ENCODE results near the gene FAM110A. TPM values are rescaled to one million over a fixed set of nuclear protein-coding genes. Genes with fewer than 3 reads are reported as not detected.

The FAM110A gene
- total and polyA plus RNA-seq, 2 of the 8 experiments (the other 6 are each of a cell fraction or from before 2014, with no cell fraction given) = 10.1 to 10.9 TPM

DNA sequence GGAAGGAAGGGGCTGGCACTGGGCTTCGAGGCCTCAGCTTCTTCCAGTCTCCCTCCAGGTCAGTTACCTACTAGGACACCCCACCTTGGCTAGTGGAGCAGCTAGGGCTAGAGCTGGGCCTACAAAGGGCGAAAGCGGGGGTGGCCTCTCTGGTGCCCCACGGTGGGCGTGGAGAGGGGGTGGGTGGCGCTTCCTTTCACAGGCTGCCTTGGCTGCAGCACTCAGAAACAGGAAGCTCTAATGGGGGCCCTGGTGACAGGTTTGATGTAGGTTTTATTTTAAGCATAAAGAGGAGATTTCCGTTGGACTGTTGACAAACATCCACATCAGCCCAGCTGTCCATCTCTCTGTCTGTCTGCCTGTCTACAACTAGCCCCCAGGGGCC is 13.4 kb downstream of the FAM110A start:
- no peak overlapping the region for H2BK12ac ChIP-seq (ENCODE audit: low read depth, low read length)
- H4K20me1 ChIP-seq (replicated peaks in 1 of 2; ENCODE audit: control insufficient read depth in 1 of 2, insufficient read depth in 2 of 2, low read length in 2 of 2) = peaks cover 7 to 19% of the 10 kb centered on the region in 2 experiments
- no peak overlapping the region for H3K4ac ChIP-seq (replicated peaks; ENCODE audit: insufficient read length, low read depth, low read length)
- no peak overlapping the region for H3K56ac ChIP-seq (replicated peaks; ENCODE audit: insufficient read length, low read depth, low read length)
- no peak overlapping the region for H4K91ac ChIP-seq (replicated peaks; ENCODE audit: insufficient read length, low read length)
- H3K4me3 ChIP-seq (ENCODE audit: extremely low read depth in 1 of 4, insufficient read depth in 2 of 4, low read depth in 3 of 4, low read length in 4 of 4) = no peak overlapping the region
- H3K4me2 ChIP-seq (ENCODE audit: insufficient read depth in 1 of 2, low read depth in 2 of 2, low read length in 2 of 2) = no peak overlapping the region
- peaks cover 2 to 33% (median 29%) of the 10 kb centered on the region in 4 experiments for H3K27me3 ChIP-seq (replicated peaks in 1 of 4; ENCODE audit: control insufficient read depth in 3 of 4, extremely low read depth in 1 of 4, insufficient read depth in 3 of 4, low read length in 3 of 4)
- POLR2A ChIA-PET (ENCODE audit: partially characterized antibody) = interaction anchor here (1.1 to 1.4 kb wide), 3 partner anchors 10 to 109 kb away, joined by 3 to 5 read pairs (median 3); no protein-coding TSS in a partner anchor
- H2BK15ac ChIP-seq (ENCODE audit: low read length) = no peak overlapping the region
- CTCF ChIA-PET (ENCODE audit: partially characterized antibody) = interaction anchor here (0.6 to 2.9 kb wide), 13 partner anchors 9 to 127 kb away, joined by 3 to 9 read pairs (median 3); partner anchors contain the start of gene FAM110A
- H2AFZ ChIP-seq (ENCODE audit: low read length) = no peak overlapping the region
- no peak overlapping the region for H3K23ac ChIP-seq (ENCODE audit: insufficient read length)
- H2BK20ac ChIP-seq (ENCODE audit: low read length) = no peak overlapping the region
- no peaks in the 10 kb centered on the region for H3K9me3 ChIP-seq (ENCODE audit: insufficient read depth in 2 of 2, low read depth in 1 of 2, low read length in 1 of 2)
- H4K5ac ChIP-seq (ENCODE audit: insufficient read length, low read depth, low read length) = no peak overlapping the region
- no peaks in the 10 kb centered on the region; the same call in 1 of the 2 replicates for H3K79me1 ChIP-seq (ENCODE audit: low read depth, low read length)
- no peaks in the 10 kb centered on the region for H3K79me2 ChIP-seq (ENCODE audit: control insufficient read depth in 1 of 2, insufficient read depth in 2 of 2, low read length in 2 of 2)
- H3K4me1 ChIP-seq (replicated peaks in 1 of 4; ENCODE audit: control insufficient read depth in 3 of 4, insufficient read depth in 4 of 4, low read length in 3 of 4) = peaks cover 3 to 26% (median 13%) of the 10 kb centered on the region in 4 experiments
- no peak overlapping the region for H2BK5ac ChIP-seq (ENCODE audit: low read depth, low read length)
- peaks cover 17% of the 10 kb centered on the region; the same call in 1 of the 2 replicates for H3K23me2 ChIP-seq (ENCODE audit: low read depth, low read length)
- no peak overlapping the region for H4K8ac ChIP-seq (ENCODE audit: extremely low read depth, insufficient read depth, low read length)
- WGBS, 2 experiments (ENCODE audit: extremely low coverage in 1 of 2, insufficient coverage in 1 of 2, insufficient read length in 1 of 2, insufficient replicate concordance in 2 of 2, low coverage in 1 of 2, low lambda C conversion rate in 2 of 2, missing lambda C conversion rate in 1 of 2) = 66% methylated on average over 7 of the region's 7 CpGs; no CpG with 5 or more reads in 1 of the 2 experiments
- no peak overlapping the region for H2BK120ac ChIP-seq (replicated peaks; ENCODE audit: low read depth, low read length)
- no peak for DNase-seq (ENCODE audit: low read depth in 1 of 2, low spot score in 2 of 2)
- no peak overlapping the region for H3K27ac ChIP-seq (ENCODE audit: low read depth, low read length)
- H3K18ac ChIP-seq (ENCODE audit: extremely low read depth, low read length) = no peak overlapping the region
- H3K36me3 ChIP-seq (ENCODE audit: control insufficient read depth in 2 of 4, insufficient read depth in 4 of 4, low read length in 3 of 4) = no peaks in the 10 kb centered on the region
- H3K14ac ChIP-seq (ENCODE audit: insufficient read length) = no peak overlapping the region
- H3K9ac ChIP-seq (replicated peaks in 1 of 4; ENCODE audit: extremely low read depth in 1 of 4, low read depth in 3 of 4, low read length in 3 of 4) = no peak overlapping the region
- 0 out of 2 replicates have a peak overlapping the region, but pooled peaks have one; percentile 53 for H2AK5ac ChIP-seq (ENCODE audit: low read depth, low read length)
- no peak for FAIRE-seq
- TF ChIP-seq PHF8 (conservative IDR thresholded peaks at IDR 0.05; ENCODE audit: low read depth, low read length) (no peak), RNF2 (IDR thresholded peaks at IDR 0.05; ENCODE audit: borderline replicate concordance, low read depth, low read length, missing control alignments, poor library complexity, severe bottlenecking) (no peak), RBBP5 (IDR thresholded peaks at IDR 0.05; ENCODE audit: borderline replicate concordance, low read depth, low read length) (no peak), SUZ12 (IDR thresholded peaks at IDR 0.05; ENCODE audit: low read length) (no peak), CBX8 (IDR thresholded peaks at IDR 0.05; ENCODE audit: borderline replicate concordance, low read depth, low read length) (no peak), EP300 (IDR thresholded peaks at IDR 0.05; ENCODE audit: borderline replicate concordance in 1 of 2, low read depth in 2 of 2, low read length in 2 of 2) (no peak), SP1 (IDR thresholded peaks at IDR 0.05; ENCODE audit: low read depth, low read length) (no peak), KDM5A (IDR thresholded peaks at IDR 0.05; ENCODE audit: low read length) (no peak), POU5F1 (IDR thresholded peaks at IDR 0.05; ENCODE audit: low read depth, low read length) (no peak)
- TF ChIP-seq, protein P1, sequence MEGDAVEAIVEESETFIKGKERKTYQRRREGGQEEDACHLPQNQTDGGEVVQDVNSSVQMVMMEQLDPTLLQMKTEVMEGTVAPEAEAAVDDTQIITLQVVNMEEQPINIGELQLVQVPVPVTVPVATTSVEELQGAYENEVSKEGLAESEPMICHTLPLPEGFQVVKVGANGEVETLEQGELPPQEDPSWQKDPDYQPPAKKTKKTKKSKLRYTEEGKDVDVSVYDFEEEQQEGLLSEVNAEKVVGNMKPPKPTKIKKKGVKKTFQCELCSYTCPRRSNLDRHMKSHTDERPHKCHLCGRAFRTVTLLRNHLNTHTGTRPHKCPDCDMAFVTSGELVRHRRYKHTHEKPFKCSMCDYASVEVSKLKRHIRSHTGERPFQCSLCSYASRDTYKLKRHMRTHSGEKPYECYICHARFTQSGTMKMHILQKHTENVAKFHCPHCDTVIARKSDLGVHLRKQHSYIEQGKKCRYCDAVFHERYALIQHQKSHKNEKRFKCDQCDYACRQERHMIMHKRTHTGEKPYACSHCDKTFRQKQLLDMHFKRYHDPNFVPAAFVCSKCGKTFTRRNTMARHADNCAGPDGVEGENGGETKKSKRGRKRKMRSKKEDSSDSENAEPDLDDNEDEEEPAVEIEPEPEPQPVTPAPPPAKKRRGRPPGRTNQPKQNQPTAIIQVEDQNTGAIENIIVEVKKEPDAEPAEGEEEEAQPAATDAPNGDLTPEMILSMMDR (IDR thresholded peaks at IDR 0.05; ENCODE audit: control extremely low read depth in 1 of 3, insufficient read depth in 1 of 3, low read depth in 1 of 3, low read length in 3 of 3) = no peak
